ENCODE data around the gene ADAM12.

The ADAM12 gene

DNA sequence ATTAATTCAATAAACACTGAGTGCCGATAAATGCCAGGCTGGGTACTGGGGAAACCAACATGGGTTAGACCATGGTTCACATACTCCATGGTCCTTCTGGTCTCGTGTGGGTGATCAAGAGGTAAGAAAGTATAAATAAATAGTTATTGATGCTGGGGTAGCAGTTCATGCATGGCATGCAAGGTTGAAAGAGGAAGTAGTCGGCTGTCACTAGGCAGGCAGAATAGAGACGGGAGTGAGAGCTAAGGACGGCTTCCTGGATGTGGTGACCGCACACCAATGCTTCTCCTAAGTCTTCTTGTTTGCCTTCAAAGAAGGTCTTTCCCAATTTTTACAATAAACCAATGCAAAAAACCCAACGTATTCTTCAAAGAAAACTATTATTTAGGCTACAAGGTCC is 208.6 kb downstream of the ADAM12 start:
- TF ChIP-seq, protein P1, sequence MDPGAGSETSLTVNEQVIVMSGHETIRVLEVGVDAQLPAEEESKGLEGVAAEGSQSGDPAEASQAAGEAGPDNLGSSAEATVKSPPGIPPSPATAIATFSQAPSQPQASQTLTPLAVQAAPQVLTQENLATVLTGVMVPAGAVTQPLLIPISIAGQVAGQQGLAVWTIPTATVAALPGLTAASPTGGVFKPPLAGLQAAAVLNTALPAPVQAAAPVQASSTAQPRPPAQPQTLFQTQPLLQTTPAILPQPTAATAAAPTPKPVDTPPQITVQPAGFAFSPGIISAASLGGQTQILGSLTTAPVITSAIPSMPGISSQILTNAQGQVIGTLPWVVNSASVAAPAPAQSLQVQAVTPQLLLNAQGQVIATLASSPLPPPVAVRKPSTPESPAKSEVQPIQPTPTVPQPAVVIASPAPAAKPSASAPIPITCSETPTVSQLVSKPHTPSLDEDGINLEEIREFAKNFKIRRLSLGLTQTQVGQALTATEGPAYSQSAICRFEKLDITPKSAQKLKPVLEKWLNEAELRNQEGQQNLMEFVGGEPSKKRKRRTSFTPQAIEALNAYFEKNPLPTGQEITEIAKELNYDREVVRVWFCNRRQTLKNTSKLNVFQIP (CRISPR knock-in tag; IDR thresholded peaks at IDR 0.05; ENCODE audit: borderline replicate concordance, low read depth): no peak
- TF ChIP-seq ARNTL (CRISPR knock-in tag; IDR thresholded peaks at IDR 0.05; ENCODE audit: borderline replicate concordance, low read depth) (no peak), SNAI2 (CRISPR knock-in tag; IDR thresholded peaks at IDR 0.05) (no peak), ZFP30 (CRISPR knock-in tag; IDR thresholded peaks at IDR 0.05) (no peak), ZNF565 (CRISPR knock-in tag; conservative IDR thresholded peaks at IDR 0.05; ENCODE audit: low read depth) (no peak)
- ATAC-seq: no peak

DNA sequence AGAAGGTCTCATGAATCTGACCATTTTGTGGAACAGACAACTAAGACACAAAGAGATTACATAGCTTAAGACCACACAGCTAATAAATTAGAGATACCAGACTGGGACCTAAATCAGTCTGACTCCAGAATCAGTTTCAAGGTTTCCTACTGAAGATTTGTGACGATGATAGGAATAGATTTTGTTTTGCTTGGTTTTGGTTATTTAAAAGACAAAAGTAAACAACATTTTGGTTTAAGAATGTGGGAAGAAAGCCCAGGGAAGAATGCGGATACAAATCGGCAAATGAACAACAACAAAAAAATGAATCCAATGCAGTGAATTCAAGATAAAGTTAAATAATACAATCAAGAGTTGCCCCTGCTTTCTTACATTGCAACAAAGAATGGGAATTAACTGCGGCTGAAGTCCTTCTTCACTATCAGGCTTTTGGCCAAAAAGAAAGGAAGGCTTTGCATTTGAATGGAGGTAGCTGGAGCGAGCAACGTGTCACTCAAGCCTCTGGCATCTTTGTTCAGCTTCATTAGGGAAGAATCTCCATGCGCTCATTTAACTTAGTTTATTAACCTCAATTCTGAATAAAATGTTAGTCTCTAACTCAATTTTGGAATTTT is 210.8 kb downstream of the ADAM12 start:
- no peak for TF ChIP-seq ZNF8 (CRISPR knock-in tag; IDR thresholded peaks at IDR 0.05)
- TF ChIP-seq, protein P2, sequence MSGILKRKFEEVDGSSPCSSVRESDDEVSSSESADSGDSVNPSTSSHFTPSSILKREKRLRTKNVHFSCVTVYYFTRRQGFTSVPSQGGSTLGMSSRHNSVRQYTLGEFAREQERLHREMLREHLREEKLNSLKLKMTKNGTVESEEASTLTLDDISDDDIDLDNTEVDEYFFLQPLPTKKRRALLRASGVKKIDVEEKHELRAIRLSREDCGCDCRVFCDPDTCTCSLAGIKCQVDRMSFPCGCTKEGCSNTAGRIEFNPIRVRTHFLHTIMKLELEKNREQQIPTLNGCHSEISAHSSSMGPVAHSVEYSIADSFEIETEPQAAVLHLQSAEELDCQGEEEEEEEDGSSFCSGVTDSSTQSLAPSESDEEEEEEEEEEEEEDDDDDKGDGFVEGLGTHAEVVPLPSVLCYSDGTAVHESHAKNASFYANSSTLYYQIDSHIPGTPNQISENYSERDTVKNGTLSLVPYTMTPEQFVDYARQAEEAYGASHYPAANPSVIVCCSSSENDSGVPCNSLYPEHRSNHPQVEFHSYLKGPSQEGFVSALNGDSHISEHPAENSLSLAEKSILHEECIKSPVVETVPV (CRISPR knock-in tag; IDR thresholded peaks at IDR 0.05): no peak
- TF ChIP-seq ARNTL (CRISPR knock-in tag; IDR thresholded peaks at IDR 0.05; ENCODE audit: borderline replicate concordance, low read depth): no peak
- TF ChIP-seq, protein P3, sequence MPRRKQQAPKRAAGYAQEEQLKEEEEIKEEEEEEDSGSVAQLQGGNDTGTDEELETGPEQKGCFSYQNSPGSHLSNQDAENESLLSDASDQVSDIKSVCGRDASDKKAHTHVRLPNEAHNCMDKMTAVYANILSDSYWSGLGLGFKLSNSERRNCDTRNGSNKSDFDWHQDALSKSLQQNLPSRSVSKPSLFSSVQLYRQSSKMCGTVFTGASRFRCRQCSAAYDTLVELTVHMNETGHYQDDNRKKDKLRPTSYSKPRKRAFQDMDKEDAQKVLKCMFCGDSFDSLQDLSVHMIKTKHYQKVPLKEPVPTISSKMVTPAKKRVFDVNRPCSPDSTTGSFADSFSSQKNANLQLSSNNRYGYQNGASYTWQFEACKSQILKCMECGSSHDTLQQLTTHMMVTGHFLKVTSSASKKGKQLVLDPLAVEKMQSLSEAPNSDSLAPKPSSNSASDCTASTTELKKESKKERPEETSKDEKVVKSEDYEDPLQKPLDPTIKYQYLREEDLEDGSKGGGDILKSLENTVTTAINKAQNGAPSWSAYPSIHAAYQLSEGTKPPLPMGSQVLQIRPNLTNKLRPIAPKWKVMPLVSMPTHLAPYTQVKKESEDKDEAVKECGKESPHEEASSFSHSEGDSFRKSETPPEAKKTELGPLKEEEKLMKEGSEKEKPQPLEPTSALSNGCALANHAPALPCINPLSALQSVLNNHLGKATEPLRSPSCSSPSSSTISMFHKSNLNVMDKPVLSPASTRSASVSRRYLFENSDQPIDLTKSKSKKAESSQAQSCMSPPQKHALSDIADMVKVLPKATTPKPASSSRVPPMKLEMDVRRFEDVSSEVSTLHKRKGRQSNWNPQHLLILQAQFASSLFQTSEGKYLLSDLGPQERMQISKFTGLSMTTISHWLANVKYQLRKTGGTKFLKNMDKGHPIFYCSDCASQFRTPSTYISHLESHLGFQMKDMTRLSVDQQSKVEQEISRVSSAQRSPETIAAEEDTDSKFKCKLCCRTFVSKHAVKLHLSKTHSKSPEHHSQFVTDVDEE (CRISPR knock-in tag; IDR thresholded peaks at IDR 0.05): no peak
- no peak for TF ChIP-seq ZC3H10 (CRISPR knock-in tag; IDR thresholded peaks at IDR 0.05)
- TF ChIP-seq, protein P4, sequence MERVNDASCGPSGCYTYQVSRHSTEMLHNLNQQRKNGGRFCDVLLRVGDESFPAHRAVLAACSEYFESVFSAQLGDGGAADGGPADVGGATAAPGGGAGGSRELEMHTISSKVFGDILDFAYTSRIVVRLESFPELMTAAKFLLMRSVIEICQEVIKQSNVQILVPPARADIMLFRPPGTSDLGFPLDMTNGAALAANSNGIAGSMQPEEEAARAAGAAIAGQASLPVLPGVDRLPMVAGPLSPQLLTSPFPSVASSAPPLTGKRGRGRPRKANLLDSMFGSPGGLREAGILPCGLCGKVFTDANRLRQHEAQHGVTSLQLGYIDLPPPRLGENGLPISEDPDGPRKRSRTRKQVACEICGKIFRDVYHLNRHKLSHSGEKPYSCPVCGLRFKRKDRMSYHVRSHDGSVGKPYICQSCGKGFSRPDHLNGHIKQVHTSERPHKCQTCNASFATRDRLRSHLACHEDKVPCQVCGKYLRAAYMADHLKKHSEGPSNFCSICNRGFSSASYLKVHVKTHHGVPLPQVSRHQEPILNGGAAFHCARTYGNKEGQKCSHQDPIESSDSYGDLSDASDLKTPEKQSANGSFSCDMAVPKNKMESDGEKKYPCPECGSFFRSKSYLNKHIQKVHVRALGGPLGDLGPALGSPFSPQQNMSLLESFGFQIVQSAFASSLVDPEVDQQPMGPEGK (CRISPR knock-in tag; IDR thresholded peaks at IDR 0.05; ENCODE audit: borderline replicate concordance): no peak
- TF ChIP-seq RARB (CRISPR knock-in tag; IDR thresholded peaks at IDR 0.05): no peak
- no peak for TF ChIP-seq ZFP30 (CRISPR knock-in tag; IDR thresholded peaks at IDR 0.05)
- TF ChIP-seq CSDC2 (CRISPR knock-in tag; IDR thresholded peaks at IDR 0.05): no peak
- TF ChIP-seq SNAI2 (CRISPR knock-in tag; IDR thresholded peaks at IDR 0.05): no peak
- TF ChIP-seq OSR1 (CRISPR knock-in tag; IDR thresholded peaks at IDR 0.05): no peak
- no peak for TF ChIP-seq GLIS3 (CRISPR knock-in tag; IDR thresholded peaks at IDR 0.05)
- no peak for TF ChIP-seq PPARA (CRISPR knock-in tag; IDR thresholded peaks at IDR 0.05; ENCODE audit: borderline replicate concordance)
- TF ChIP-seq, protein P1 (CRISPR knock-in tag; IDR thresholded peaks at IDR 0.05; ENCODE audit: borderline replicate concordance, low read depth): no peak
- TF ChIP-seq, protein P5, sequence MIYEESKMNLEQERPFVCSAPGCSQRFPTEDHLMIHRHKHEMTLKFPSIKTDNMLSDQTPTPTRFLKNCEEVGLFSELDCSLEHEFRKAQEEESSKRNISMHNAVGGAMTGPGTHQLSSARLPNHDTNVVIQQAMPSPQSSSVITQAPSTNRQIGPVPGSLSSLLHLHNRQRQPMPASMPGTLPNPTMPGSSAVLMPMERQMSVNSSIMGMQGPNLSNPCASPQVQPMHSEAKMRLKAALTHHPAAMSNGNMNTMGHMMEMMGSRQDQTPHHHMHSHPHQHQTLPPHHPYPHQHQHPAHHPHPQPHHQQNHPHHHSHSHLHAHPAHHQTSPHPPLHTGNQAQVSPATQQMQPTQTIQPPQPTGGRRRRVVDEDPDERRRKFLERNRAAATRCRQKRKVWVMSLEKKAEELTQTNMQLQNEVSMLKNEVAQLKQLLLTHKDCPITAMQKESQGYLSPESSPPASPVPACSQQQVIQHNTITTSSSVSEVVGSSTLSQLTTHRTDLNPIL (CRISPR knock-in tag; IDR thresholded peaks at IDR 0.05; ENCODE audit: low read depth): no peak
- no peak for TF ChIP-seq ISL1 (CRISPR knock-in tag; IDR thresholded peaks at IDR 0.05)
- TF ChIP-seq TCF4 (CRISPR knock-in tag; IDR thresholded peaks at IDR 0.05; ENCODE audit: borderline replicate concordance): no peak
- TF ChIP-seq ZNF70 (CRISPR knock-in tag; IDR thresholded peaks at IDR 0.05): no peak
- no peak for TF ChIP-seq BACH2 (CRISPR knock-in tag; IDR thresholded peaks at IDR 0.05; ENCODE audit: borderline replicate concordance)
- no peak for ATAC-seq
